NCI-H345 treated with DMSO at 0.1 percent for 48 hours (cell line): Measurements from ENCODE around the gene RNF157.

Experiments
- DNase-seq: peaks from one replicate; lab custom pipeline; 2025; ENCODE audit not compliant: unreplicated experiment; lab: John Stamatoyannopoulos, UW

The RNF157 gene

GRCh38 chr17:76163919-76164318 is 76.4 kb downstream of the RNF157 start:
- DNase-seq: no peak

GRCh38 chr17:76161619-76162266 is 78.5 kb downstream of the RNF157 start:
- no peak for DNase-seq

GRCh38 chr17:76160896-76161528 is 79.3 kb downstream of the RNF157 start:
- DNase-seq: no peak

GRCh38 chr17:76159157-76159556 is 81.1 kb downstream of the RNF157 start:
- DNase-seq: no peak

GRCh38 chr17:76157759-76158158 is 82.5 kb downstream of the RNF157 start:
- no peak for DNase-seq

GRCh38 chr17:76156662-76156991 is 83.7 kb downstream of the RNF157 start:
- DNase-seq: no peak

GRCh38 chr17:76155988-76156661 is 84.2 kb downstream of the RNF157 start:
- no peak for DNase-seq

GRCh38 chr17:76154936-76155845 is 85.1 kb downstream of the RNF157 start:
- no peak for DNase-seq

- DNase-seq: no peak
Observed at GRCh38 chr17:76154292-76154691, 86.0 kb downstream of the RNF157 start.

GRCh38 chr17:76153640-76154039 is 86.7 kb downstream of the RNF157 start:
- no peak for DNase-seq

GRCh38 chr17:76153202-76153601 is 87.1 kb downstream of the RNF157 start:
- no peak for DNase-seq

GRCh38 chr17:76152591-76152990 is 87.7 kb downstream of the RNF157 start:
- no peak for DNase-seq

GRCh38 chr17:76151896-76152454 is 88.3 kb downstream of the RNF157 start:
- no peak for DNase-seq

GRCh38 chr17:76150712-76151622 is 89.3 kb downstream of the RNF157 start:
- DNase-seq: no peak

GRCh38 chr17:76149214-76149613 is 91.1 kb downstream of the RNF157 start:
- DNase-seq: no peak

GRCh38 chr17:76148015-76148326 is 92.3 kb downstream of the RNF157 start:
- no peak for DNase-seq

GRCh38 chr17:76147211-76148014 is 92.9 kb downstream of the RNF157 start:
- peak; percentile 67 for DNase-seq

GRCh38 chr17:76146053-76146851 is 94.0 kb downstream of the RNF157 start:
- no peak for DNase-seq
